ENCODE data around the gene RNF41.

DNA sequence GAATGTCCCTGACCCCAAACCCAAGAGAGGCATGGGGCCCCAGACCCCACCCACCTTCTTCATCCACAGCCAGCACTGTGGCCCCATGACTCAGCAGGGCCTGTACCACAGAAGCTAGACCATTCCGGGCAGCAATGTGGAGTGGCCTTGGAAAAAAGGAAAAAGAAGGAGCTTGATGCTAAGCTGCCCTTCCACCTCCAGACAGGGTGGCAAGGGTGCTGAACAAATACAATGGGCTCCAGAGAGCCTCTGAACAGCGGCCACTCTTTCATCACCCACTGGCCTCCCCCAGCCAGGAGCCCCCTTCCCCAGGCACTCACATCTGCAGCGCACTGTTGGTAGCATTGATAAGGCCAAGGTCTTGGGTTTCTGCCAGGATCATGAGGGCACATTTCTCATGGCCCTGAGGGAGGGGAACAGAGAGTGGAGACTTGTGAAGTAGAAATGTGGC, 22.0 kb upstream of the RNF41 start:
- TF ChIP-seq POLR2A (IDR thresholded peaks at IDR 0.05), result no peak
- TF ChIP-seq CTCF (IDR thresholded peaks at IDR 0.05), result no peak
- no peak for TF ChIP-seq POLR2AphosphoS5 (IDR thresholded peaks at IDR 0.05; ENCODE audit: insufficient read depth in 1 of 2, low read depth in 1 of 2)

Data from vagina (tissue), 2 donors.